PFSK-1 (cell line): ENCODE results near the gene ATP5F1E. TPM values are rescaled to one million over a fixed set of nuclear protein-coding genes. Genes with fewer than 3 reads are reported as not detected.

Source experiments
- FOXP2 ChIP-seq: optimal IDR thresholded peaks from 2 replicates; pipeline ENCODE3; 2011; ENCODE audit warnings: borderline replicate concordance, control low read depth, inconsistent platforms; ENCODE audit not compliant: insufficient read depth; ENCODE audit errors: extremely low read length, extremely low read depth
- POLR2AphosphoS5 ChIP-seq: IDR thresholded peaks from 2 replicates; pipeline ENCODE4 v1.6.1; 2012; ENCODE audit warnings: low read depth, mild to moderate bottlenecking, control low read depth, low read length, moderate library complexity
- SIN3A ChIP-seq: IDR thresholded peaks from 2 replicates; pipeline ENCODE4 v1.6.1; 2012; ENCODE audit warnings: mild to moderate bottlenecking, low read length, moderate library complexity, borderline replicate concordance; ENCODE audit not compliant: insufficient read depth
- TAF1 ChIP-seq: IDR thresholded peaks from 2 replicates; pipeline ENCODE4 v1.6.1; 2012; ENCODE audit warnings: low read length, control low read depth, borderline replicate concordance; ENCODE audit not compliant: insufficient read depth
- polyA plus RNA-seq: library from polyadenylated mRNA; unstranded; fragments of >200 nt; gene quantifications from one replicate; pipeline ENCODE4 v1.2.1, GENCODE V29; 2012; ENCODE audit warnings: low read depth, missing spikeins; ENCODE audit not compliant: insufficient read length
- TF ChIP-seq, protein P1 (sequence below), 2 experiments: IDR thresholded peaks; 2 replicates each; pipeline versions ENCODE4 v1.6.1 to v1.8.0; 2011 to 2012; ENCODE audit warnings: low read depth in 2 of 2, low read length in 2 of 2, control low read depth in 1 of 2, inconsistent platforms in 1 of 2, mild to moderate bottlenecking in 1 of 2, moderate library complexity in 1 of 2; ENCODE audit not compliant: insufficient read depth in 1 of 2

ATP5F1E gene
- polyA plus RNA-seq, result 137 TPM

- TF ChIP-seq SIN3A (no peak), POLR2AphosphoS5 (peak; percentile 90), FOXP2 (peak; percentile 42), TAF1 (peak; percentile 48; the same call in 1 of the 2 replicates)
- TF ChIP-seq, protein P1, sequence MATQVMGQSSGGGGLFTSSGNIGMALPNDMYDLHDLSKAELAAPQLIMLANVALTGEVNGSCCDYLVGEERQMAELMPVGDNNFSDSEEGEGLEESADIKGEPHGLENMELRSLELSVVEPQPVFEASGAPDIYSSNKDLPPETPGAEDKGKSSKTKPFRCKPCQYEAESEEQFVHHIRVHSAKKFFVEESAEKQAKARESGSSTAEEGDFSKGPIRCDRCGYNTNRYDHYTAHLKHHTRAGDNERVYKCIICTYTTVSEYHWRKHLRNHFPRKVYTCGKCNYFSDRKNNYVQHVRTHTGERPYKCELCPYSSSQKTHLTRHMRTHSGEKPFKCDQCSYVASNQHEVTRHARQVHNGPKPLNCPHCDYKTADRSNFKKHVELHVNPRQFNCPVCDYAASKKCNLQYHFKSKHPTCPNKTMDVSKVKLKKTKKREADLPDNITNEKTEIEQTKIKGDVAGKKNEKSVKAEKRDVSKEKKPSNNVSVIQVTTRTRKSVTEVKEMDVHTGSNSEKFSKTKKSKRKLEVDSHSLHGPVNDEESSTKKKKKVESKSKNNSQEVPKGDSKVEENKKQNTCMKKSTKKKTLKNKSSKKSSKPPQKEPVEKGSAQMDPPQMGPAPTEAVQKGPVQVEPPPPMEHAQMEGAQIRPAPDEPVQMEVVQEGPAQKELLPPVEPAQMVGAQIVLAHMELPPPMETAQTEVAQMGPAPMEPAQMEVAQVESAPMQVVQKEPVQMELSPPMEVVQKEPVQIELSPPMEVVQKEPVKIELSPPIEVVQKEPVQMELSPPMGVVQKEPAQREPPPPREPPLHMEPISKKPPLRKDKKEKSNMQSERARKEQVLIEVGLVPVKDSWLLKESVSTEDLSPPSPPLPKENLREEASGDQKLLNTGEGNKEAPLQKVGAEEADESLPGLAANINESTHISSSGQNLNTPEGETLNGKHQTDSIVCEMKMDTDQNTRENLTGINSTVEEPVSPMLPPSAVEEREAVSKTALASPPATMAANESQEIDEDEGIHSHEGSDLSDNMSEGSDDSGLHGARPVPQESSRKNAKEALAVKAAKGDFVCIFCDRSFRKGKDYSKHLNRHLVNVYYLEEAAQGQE (IDR thresholded peaks at IDR 0.05; ENCODE audit: insufficient read depth in 1 of 2, low read depth in 2 of 2, low read length in 2 of 2), result 0 out of 4 replicates have a peak, but pooled peaks have one; percentile 29 to 38
Measured at GRCh38 chr20:59032023-59032712, at the start of gene ATP5F1E. TSS of gene ATP5F1E (minus strand) at chr20:59032335. CDS start at chr20:59032251, 84 bp downstream.

- TF ChIP-seq POLR2AphosphoS5 (no peak), SIN3A (no peak), TAF1 (no peak), FOXP2 (no peak)
- TF ChIP-seq, protein P1 (IDR thresholded peaks at IDR 0.05; ENCODE audit: insufficient read depth in 1 of 2, low read depth in 2 of 2, low read length in 2 of 2), result no peak
Measured at GRCh38 chr20:59081036-59081435, 48.9 kb upstream of the ATP5F1E start.

- no peak for TF ChIP-seq POLR2AphosphoS5
- TF ChIP-seq, protein P1 (IDR thresholded peaks at IDR 0.05; ENCODE audit: insufficient read depth in 1 of 2, low read depth in 2 of 2, low read length in 2 of 2), result no peak
- no peak for TF ChIP-seq TAF1
- TF ChIP-seq FOXP2, result no peak
- TF ChIP-seq SIN3A, result no peak
Measured at GRCh38 chr20:59078231-59078630, 46.1 kb upstream of the ATP5F1E start.

GRCh38 chr20:59077705-59078104 lies 45.6 kb upstream of the ATP5F1E start:
- no peak for TF ChIP-seq SIN3A
- TF ChIP-seq TAF1, result no peak
- TF ChIP-seq, protein P1 (IDR thresholded peaks at IDR 0.05; ENCODE audit: insufficient read depth in 1 of 2, low read depth in 2 of 2, low read length in 2 of 2), result no peak
- TF ChIP-seq POLR2AphosphoS5, result no peak
- no peak for TF ChIP-seq FOXP2
